Sigmoid colon (tissue), 7 donors: ENCODE results near the gene PLA2G4F. TPM values are rescaled to one million over a fixed set of nuclear protein-coding genes. Genes with fewer than 3 reads are reported as not detected.

ENCODE experiments used
- DNase-seq: peaks from one replicate; pipeline ENCODE4 v3.0.0-alpha.2; 2019
- H3K27ac ChIP-seq, 4 donors: fragments of 200-600 bp; sonication (generic); one replicate each; pipeline ENCODE4 v1.5.1; 2016 to 2019; ENCODE audit warnings: mild to moderate bottlenecking in 1 of 4
- H3K27me3 ChIP-seq, 3 donors: fragments of 200-600 bp; sonication (generic); one replicate each; pipeline ENCODE4 v1.5.1; 2019; ENCODE audit warnings: mild to moderate bottlenecking in 1 of 3
- H3K36me3 ChIP-seq, 4 donors: fragments of 200-600 bp; sonication (generic); one replicate each; pipeline ENCODE4 v1.5.1; 2016 to 2019
- H3K4me1 ChIP-seq, 4 donors: fragments of 200-600 bp; sonication (generic); one replicate each; pipeline ENCODE4 v1.5.1; 2017 to 2019
- H3K4me3 ChIP-seq, 4 donors: fragments of 200-600 bp; sonication (generic); one replicate each; pipeline ENCODE4 v1.5.1; 2017 to 2019; ENCODE audit warnings: mild to moderate bottlenecking in 2 of 4, moderate library complexity in 1 of 4
- H3K9me3 ChIP-seq, 4 donors: fragments of 200-600 bp in 3 of 4; sonication (generic) in 3 of 4; one replicate each; pipeline versions ENCODE4 v1.5.1 to v1.6.1; 2013 to 2019
- EP300 ChIP-seq, 4 donors: sonication (generic); formaldehyde crosslinking; IDR thresholded peaks; one replicate each; pipeline ENCODE4 v1.6.1; 2017; ENCODE audit warnings: antibody characterized with exemption in 4 of 4
- POLR2A ChIP-seq, 2 donors: fragments of 450-650 bp; IDR thresholded peaks; one replicate each; pipeline ENCODE4 v1.6.1; 2016; ENCODE audit warnings: antibody characterized with exemption in 2 of 2, mild to moderate bottlenecking in 2 of 2, moderate library complexity in 2 of 2
- POLR2AphosphoS5 ChIP-seq, 4 donors: sonication (generic); formaldehyde crosslinking; IDR thresholded peaks; one replicate each; pipeline ENCODE4 v1.6.1; 2017; ENCODE audit warnings: antibody characterized with exemption in 4 of 4
- WGBS, 2 donors: extraction: QIAGEN DNeasy Blood & Tissue Kit; methylation state at CpG; one replicate each; pipeline ENCODE4 v1.1.7; 2013; 5-methylcytosine and 5-hydroxymethylcytosine counted together
- intact Hi-C: fragments of 100-400 bp; cut with DNase I; formaldehyde crosslinking; loops from one replicate; pipeline ENCODE4 v1.15.1; 2023
- polyA plus RNA-seq, 3 donors: library from polyadenylated mRNA; stranded (reverse); fragments of 200-250 nt; gene quantifications; one replicate each; pipeline ENCODE4 v1.2.3, GENCODE V29; 2013
- total RNA-seq, 4 donors: library from RNA; depleted of rRNA; stranded (reverse); fragments of >200 nt; gene quantifications; one replicate each; pipeline ENCODE4 v1.1.0, GENCODE V29; 2016
- TF ChIP-seq, protein P1 (sequence below), 4 experiments: fragments of 450-650 bp in 3 of 4; fragments of 200-600 bp in 1 of 4; IDR thresholded peaks; one replicate each; pipeline ENCODE4 v1.5.1; 2016 to 2019; ENCODE audit warnings: antibody characterized with exemption in 4 of 4, mild to moderate bottlenecking in 3 of 4, moderate library complexity in 2 of 4
- donor health status: healthy with polysubstance abuse.
- donor health status: Bipolar disorder and iron deficiency.
- donor health status: healthy.

Gene PLA2G4F
- total and polyA plus RNA-seq, 7 donors, result under 0.01 to 28.8 (median 7.2) TPM; not detected in 2

DNA sequence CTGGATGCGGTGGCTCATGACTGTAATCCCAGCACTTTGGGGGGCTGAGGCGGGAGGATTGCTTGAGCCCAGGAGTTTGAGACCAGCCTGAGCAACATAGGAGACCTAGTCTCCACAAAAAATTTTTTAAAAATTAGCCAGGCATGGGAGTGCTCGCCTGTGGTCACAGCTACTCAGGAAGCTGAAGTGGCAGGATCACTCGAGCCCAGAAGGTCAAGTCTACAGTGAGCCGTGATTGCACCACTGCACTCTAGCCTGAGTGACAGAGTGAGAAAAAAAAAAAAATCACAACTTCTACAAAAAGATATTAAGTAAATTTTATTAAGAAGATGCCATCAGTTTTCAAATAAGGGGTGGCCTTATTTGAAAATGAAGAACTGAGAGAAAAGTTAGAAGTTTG, 50.1 kb downstream of the PLA2G4F start:
- 30 to 63% methylated on average over 5 of the region's 5 CpGs for WGBS, 2 donors
- intact Hi-C loops, result no loop called here
- no peak overlapping the region for H3K4me3 ChIP-seq
- H3K4me1 ChIP-seq, result no peaks in the 10 kb centered on the region
- no peaks in the 10 kb centered on the region for H3K36me3 ChIP-seq
- no peak for DNase-seq
- no peaks in the 10 kb centered on the region for H3K9me3 ChIP-seq
- TF ChIP-seq POLR2A (IDR thresholded peaks at IDR 0.05) (no peak), EP300 (IDR thresholded peaks at IDR 0.05) (no peak), POLR2AphosphoS5 (IDR thresholded peaks at IDR 0.05) (no peak)
- TF ChIP-seq, protein P1, sequence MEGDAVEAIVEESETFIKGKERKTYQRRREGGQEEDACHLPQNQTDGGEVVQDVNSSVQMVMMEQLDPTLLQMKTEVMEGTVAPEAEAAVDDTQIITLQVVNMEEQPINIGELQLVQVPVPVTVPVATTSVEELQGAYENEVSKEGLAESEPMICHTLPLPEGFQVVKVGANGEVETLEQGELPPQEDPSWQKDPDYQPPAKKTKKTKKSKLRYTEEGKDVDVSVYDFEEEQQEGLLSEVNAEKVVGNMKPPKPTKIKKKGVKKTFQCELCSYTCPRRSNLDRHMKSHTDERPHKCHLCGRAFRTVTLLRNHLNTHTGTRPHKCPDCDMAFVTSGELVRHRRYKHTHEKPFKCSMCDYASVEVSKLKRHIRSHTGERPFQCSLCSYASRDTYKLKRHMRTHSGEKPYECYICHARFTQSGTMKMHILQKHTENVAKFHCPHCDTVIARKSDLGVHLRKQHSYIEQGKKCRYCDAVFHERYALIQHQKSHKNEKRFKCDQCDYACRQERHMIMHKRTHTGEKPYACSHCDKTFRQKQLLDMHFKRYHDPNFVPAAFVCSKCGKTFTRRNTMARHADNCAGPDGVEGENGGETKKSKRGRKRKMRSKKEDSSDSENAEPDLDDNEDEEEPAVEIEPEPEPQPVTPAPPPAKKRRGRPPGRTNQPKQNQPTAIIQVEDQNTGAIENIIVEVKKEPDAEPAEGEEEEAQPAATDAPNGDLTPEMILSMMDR (IDR thresholded peaks at IDR 0.05), result no peak
- H3K27ac ChIP-seq, result no peak overlapping the region
- H3K27me3 ChIP-seq, result peaks cover 0 to 7% (median 0%) of the 10 kb centered on the region in 3 donors

DNA sequence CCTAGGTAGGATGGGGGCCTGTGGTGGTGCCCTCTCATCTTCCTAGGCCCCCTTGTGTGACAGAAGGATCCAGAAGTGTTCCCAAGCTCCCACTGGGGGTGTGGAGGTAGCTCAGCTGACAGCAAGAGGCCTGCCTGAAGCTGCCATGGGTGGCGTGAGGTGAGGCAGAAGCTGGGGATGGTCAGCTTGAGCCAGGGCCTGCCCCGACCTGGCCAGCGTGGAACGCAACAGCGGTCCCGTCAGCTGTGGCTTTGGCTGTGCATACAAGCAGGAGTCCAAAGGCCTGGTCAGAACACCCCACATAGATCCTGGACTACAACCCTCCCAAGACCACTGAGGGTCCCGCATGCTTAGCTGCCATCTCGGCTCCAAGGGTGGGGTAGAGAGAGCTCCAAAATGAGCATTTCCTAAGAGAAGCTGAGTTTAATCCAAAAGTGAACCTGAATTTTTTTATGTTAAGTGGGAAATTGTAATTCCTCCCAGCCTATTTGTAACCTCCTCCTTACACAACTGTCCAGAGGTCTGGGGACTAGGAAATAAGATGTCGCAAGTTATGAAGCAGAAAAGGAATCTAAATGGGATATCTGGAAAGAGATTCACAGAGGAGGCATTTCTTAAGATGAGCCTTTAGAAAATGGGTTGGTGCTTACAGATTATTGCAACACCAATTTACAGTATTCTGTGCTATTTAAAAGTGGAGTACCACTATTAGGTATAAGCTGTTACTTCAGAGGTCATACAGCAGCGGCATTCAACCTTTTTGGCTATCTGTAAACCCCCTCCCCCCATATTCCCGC, 52.1 kb downstream of the PLA2G4F start:
- no peak overlapping the region for H3K27ac ChIP-seq
- DNase-seq, result no peak
- H3K27me3 ChIP-seq, result peaks cover 0 to 7% (median 0%) of the 10 kb centered on the region in 3 donors
- TF ChIP-seq POLR2AphosphoS5 (IDR thresholded peaks at IDR 0.05) (no peak), EP300 (IDR thresholded peaks at IDR 0.05) (no peak), POLR2A (IDR thresholded peaks at IDR 0.05) (no peak)
- TF ChIP-seq, protein P1 (IDR thresholded peaks at IDR 0.05), result no peak
- no peak overlapping the region for H3K4me3 ChIP-seq
- 92 to 96% methylated on average over 11 of the region's 11 CpGs for WGBS, 2 donors
- intact Hi-C loops, result no loop called here
- no peaks in the 10 kb centered on the region for H3K9me3 ChIP-seq
- H3K36me3 ChIP-seq, result no peaks in the 10 kb centered on the region
- no peaks in the 10 kb centered on the region for H3K4me1 ChIP-seq

DNA sequence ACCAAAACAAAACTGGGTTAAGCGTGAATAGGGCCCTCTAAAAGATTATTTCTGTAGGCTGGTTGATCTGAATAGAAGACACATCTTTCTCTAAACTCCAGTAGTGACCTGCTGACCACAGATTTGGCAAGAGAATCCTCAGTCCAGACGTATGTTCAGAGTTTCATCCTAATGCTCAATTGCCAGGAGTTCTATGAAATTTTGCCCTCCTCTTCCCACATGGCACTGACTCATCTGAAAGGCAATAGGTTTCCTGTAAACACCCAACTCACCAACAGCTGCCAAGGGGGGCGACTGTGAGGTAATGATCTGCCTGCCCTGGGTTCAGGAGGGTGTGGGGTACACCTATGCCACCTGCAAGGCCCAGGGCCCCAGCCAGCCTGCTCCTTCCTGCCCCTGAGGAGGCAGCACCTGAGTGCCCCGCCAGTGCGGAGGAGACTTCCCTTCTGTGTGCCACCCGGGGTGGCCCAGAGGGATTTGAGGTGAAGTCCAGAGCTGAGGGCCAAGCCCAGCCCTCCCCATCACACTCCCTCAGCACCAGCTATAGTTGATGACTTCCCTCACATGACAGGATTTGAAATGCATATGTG, 53.7 kb downstream of the PLA2G4F start:
- TF ChIP-seq POLR2A (IDR thresholded peaks at IDR 0.05) (no peak), EP300 (IDR thresholded peaks at IDR 0.05) (no peak), POLR2AphosphoS5 (IDR thresholded peaks at IDR 0.05) (no peak)
- TF ChIP-seq, protein P1 (IDR thresholded peaks at IDR 0.05), result no peak

DNA sequence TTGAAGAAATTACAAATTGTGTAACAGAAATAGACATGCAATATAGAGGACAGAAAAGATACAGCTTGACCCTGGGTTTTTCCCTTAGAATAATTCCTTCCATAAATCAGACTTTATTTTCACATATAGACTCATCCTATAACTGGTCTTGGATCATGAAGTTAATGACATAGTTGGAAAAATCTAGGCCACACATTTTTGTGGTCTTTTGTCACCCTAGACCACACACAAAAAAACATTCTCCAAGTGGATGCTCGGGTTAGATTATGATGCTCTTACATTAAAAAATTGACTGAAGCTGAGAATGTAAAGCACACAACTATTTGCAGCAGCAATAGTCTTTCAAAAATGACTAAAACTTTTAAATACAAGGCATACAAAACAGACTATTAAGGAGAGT, 54.6 kb downstream of the PLA2G4F start:
- no peak overlapping the region for H3K27ac ChIP-seq
- H3K4me1 ChIP-seq, result no peaks in the 10 kb centered on the region
- no peak overlapping the region for H3K4me3 ChIP-seq
- intact Hi-C loops, result no loop called here
- TF ChIP-seq, protein P1 (IDR thresholded peaks at IDR 0.05), result no peak
- TF ChIP-seq EP300 (IDR thresholded peaks at IDR 0.05) (no peak), POLR2AphosphoS5 (IDR thresholded peaks at IDR 0.05) (no peak), POLR2A (IDR thresholded peaks at IDR 0.05) (no peak)
- peaks cover 0 to 6% (median 0%) of the 10 kb centered on the region in 3 donors for H3K27me3 ChIP-seq
- no peaks in the 10 kb centered on the region for H3K36me3 ChIP-seq
- WGBS, 2 donors, result 78 to 79% methylated on average over 1 of the region's 1 CpG
- no peak for DNase-seq
- H3K9me3 ChIP-seq, result no peaks in the 10 kb centered on the region

More for the DNA sequence above, 53.7 kb downstream of the PLA2G4F start:
- Histone ChIP-seq H3K36me3 (no peaks in the 10 kb centered on the region), H3K9me3 (no peaks in the 10 kb centered on the region), H3K4me3 (no peak overlapping the region), H3K4me1 (no peaks in the 10 kb centered on the region), H3K27me3 (peaks cover 0 to 11% (median 0%) of the 10 kb centered on the region in 3 donors), H3K27ac (no peak overlapping the region)
- intact Hi-C loops, result no loop called here
- 69 to 70% methylated on average over 6 of the region's 6 CpGs for WGBS, 2 donors
- no peak for DNase-seq
